HG03103 (cell line): ENCODE data around the gene CLIP4.

Experiments
- ATAC-seq: cut with Tn5 transposase; IDR thresholded peaks from one replicate; pipeline ENCODE4 v1.9.1; 2021; ENCODE audit warnings: low read depth; ENCODE audit not compliant: unreplicated experiment

Gene CLIP4

GRCh38 chr2:29186817-29187216 lies 71.6 kb downstream of the CLIP4 start:
- no peak for ATAC-seq

DNA sequence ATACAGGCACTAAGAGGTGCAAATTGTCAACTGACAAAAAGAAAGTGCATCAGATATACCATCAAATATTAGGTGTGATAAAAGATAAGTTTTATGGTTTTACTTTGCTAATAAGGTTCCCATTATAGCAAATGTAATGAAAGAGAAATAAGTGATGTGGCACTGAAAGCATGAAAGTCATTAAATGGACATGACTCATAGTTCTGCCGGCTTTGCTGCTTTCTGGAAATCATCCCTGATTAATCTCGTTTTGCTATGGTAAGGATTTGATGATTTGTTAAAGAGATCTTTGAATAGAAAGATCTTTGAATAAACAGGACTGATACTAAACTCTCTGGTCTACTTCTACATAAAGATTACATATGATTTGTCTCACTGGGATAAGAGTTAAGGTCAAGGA lies 72.7 kb downstream of the CLIP4 start:
- ATAC-seq = no peak

GRCh38 chr2:29189052-29189451 lies 73.8 kb downstream of the CLIP4 start:
- ATAC-seq = no peak

DNA sequence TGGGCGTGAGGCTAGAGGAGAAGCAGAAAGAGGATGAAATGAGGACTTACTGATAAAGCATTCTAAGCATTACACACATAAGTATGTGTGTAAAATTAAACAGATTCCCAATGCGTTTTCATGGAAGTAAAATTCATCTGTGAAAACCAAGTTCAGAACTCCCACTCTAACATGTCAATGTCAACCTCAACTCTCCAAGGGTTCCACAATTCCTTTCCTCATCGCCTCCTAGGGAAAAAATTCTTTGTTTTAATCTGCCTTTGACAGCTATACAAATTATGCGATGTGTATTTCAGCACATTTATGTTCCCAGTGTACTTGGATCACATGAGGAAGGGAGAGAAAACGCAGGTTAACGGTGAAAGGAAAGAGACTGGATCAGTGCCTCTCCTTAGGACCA lies 76.6 kb downstream of the CLIP4 start:
- ATAC-seq = no peak

GRCh38 chr2:29192526-29192925 lies 77.3 kb downstream of the CLIP4 start:
- no peak for ATAC-seq

DNA sequence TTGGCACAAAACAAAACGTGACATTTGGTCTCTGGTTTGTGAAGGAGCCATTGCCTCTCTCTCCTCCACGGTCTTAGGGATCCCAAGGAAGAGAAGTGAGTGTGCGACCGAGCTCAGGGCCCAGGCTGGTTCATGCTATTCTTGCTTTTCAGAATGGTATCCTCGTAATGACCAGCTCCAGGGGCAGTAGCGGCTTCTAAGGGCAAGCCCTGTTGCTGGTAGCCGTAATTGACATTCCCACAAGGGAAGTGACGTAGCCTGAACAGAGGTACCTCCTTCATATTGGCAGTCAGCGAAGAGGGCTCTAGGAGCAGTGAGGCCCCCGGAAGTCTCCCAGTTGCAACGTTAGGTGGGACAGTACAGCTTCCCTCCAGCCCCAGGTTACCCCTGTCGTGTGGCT lies 77.9 kb downstream of the CLIP4 start:
- ATAC-seq = no peak

- no peak for ATAC-seq
These were observed 78.5 kb downstream of the CLIP4 start for GRCh38 chr2:29193681-29194080.

DNA sequence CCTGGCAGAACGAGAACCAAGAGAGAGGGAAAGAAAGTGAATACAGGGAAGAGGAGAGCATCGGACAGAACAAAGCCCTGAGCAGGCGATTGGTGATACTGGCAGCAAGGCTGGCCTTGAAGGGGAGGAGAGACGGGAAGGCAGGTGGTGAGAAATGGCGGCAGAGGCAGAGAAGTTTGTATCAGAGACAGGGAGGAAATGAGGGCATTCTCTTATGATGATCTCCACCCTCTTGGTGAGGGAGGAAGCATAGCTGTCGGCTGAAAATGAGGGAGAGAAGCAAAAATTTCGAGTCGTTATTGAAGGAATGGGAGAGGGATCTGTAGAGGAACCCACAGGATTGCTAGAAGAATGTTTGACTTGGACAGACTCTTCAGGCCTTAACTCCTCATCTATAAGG lies 80.6 kb downstream of the CLIP4 start:
- ATAC-seq = no peak

DNA sequence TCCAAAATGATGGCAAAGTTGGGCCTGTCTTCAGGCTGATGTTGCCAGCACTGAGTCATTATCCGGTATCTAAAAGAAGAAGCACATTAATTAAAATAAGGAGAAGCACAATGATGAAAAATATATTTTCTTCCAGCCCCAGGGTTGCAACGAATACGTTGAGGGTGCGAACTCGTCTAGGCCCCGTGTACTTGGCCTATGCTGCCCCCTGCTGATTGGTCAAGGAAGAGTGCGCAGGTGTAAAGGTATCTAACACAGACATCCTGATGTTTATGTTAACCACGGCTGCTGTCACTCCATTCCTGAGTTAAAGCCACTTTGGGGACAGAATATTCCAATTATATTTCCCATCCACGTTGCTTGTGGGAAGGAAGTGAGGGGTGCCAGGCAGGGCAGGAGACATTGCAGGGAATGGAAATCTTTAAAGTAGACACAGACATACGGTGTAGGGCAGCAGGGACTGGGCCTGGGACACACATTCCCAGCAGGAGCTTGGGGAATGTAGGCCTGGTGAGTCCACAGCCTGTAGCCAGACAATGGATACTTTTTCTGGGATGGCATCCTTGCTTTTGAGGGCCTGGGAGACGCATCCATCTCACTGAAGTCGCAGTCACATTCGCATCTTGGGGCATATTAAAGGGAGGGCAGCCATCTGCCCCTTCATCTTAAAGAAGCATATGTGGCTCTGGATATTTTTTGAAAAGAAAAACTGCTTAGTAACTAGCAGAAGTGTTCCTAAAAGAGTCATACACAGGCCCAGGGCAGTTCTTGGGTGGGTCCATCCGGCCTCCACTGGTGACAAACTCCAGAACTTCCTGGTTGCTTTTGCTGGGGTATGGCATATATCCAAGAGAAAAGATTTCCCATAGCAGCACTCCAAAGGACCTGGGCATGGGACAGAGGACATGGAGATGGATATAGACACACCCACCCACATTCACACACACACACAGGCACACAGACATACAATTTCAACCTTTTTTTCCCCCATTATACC lies 81.9 kb downstream of the CLIP4 start:
- no peak for ATAC-seq

DNA sequence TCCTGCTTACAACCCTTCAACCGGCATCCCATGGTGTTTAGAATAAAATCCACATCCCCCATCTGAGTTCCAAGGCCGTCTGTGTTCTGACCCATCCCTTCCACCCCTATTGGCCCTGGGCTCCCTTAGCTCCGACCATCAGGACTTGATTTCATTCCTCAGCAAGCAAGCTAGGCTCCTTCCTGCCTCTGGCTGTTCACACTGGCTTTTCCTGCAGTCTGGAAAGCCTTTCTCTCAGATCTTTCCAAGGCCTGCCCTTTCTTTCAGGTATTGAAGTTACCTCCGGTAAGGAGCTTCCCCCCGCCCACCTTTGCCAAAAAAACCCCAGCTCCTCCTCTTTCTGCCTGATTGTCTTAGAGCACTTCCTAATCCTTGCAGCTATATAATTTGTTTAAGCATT lies 86.8 kb downstream of the CLIP4 start:
- ATAC-seq = no peak

GRCh38 chr2:29202819-29203495 lies 87.7 kb downstream of the CLIP4 start:
- ATAC-seq = no peak

DNA sequence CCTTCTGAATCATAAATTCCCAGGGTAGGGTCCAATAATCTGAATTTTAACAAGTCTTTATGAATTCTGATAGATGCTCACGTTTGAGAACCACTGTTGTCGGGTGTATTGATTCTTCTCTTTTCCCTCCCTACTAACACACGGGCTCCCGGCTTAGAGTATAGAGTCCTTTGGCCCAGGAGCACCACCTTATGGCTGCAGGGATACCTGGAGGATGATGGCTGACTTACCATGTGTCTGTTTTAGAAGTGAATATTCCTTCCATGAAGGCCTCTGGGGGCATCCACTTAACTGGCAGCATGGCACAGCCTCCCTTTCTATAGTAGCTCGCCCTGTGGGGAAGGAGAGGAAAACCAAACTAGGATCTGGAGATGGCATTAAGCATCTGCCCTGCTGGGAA lies 91.7 kb downstream of the CLIP4 start:
- no peak for ATAC-seq

- ATAC-seq = no peak
These were observed 92.3 kb downstream of the CLIP4 start for GRCh38 chr2:29207352-29208148.

DNA sequence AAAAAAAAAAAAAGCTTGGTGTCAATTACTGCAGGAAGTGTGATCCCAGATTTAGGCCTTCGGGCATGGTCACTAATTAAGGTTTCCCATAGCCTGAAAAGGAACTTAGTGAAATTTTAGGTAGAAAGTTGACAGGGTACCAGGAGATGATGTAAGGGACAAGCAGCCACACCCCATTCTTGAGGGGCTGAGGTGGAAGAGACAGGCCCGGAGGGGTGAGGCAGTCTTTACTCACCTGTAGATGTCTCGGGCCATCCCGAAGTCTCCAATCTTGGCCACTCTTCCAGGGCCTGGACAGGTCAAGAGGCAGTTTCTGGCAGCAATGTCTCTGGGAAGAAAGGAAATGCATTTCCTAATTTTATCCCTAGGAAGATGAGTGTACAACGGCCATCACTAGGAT lies 94.3 kb downstream of the CLIP4 start:
- no peak for ATAC-seq

DNA sequence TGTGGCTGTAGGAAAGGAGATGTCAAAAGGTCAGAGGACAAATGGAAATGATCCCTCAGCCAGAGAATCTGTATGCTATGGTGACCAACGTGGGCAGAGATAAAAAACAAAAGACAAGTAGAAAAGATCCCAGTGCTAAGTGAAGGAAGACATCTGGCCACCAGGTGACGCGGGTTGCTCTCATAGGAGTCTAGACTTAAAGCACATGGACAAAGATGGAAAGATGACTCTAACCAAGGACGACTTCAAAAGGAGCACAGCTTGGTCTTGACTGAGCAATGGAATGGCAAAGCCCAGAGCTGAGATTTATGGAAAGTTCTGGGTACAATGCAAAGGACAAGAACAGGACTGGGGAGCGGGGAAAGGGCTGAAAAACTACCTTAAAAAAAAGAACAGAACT lies 96.8 kb downstream of the CLIP4 start:
- ATAC-seq = no peak

GRCh38 chr2:29213888-29214291 lies 98.7 kb downstream of the CLIP4 start:
- no peak for ATAC-seq

DNA sequence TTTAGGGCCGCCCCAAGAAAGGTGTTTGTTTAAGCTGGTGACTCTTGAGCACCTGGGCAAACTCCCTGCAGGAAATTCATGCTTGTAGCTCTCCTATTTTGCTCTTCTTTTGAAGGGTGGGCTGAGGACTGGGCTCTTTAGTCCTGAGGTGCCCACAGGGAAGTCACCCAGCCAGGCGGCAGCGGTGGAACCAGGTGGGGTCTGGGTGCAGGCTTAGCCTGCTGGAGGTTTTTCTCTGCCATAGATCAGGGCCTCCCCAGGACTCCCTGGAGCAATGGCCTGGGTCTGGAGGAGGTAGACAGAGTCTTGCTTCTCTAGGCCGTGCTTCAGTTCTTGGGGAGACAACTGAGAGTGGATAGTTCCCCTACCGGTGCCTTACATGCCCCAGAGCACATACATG lies 99.9 kb downstream of the CLIP4 start:
- no peak for ATAC-seq

GRCh38 chr2:29215739-29216608 lies 100.8 kb downstream of the CLIP4 start:
- no peak for ATAC-seq

DNA sequence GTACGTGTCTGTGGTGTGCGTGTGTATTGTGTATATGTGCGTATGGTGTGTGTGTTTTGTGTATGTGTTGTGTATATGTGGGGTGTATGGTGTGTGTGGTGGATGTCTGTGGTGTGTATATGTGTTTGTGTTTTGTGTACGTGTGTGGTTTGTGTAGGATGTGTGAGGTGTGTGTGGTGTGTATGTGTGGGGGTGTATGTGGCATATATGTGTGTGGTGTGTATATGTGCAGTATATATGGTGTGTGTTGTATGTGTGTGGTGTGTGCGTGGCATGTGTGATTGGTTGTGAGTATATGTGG lies 101.3 kb downstream of the CLIP4 start:
- ATAC-seq = no peak

DNA sequence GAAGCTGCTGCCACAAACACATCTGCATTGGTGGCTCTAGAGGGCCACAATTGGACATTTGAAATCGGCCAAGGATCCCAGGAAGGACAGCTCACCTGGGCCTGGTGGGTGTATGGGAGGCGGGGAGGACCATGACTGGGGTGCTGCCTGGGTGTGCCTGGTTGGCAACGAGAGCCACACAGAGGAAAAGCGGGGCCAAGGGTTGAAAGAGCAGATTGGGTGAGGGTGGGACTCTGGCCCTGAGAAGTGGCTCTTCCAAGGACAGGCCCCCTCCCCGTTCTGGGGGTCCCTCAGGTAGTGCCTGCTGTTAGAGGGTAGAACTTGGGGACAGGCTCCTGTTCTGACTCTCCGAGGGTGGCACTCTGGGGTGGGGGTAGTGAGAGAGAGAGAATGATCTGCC lies 102.9 kb downstream of the CLIP4 start:
- no peak for ATAC-seq
